ENCODE measurements around the gene INHBB.

DNA sequence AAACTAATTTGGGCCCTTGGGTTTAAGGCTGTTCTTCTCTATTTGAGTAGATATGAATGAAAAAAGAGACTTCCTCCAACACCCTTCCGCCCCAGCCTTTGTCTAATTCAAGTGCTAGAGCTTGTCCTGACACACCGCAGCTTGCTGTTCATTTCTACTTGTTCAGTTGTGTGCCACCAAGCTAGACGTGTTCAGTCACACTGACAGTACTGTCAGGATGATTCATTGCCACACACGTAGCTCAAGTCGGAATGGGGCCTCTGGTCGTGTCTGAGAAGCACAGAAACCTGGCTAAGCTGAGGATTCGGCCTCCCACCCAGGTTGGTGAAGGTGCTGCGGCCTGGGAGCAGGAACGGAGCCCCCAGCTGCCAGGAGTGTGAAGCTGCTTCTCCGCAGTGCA is 45.6 kb upstream of the INHBB start:
- TF ChIP-seq POLR2A (IDR thresholded peaks at IDR 0.05; ENCODE audit: low read depth, low read length): no peak
- TF ChIP-seq POLR2AphosphoS5 (IDR thresholded peaks at IDR 0.05; ENCODE audit: low read depth, low read length): no peak
- TF ChIP-seq TAF1 (IDR thresholded peaks at IDR 0.05; ENCODE audit: borderline replicate concordance, low read depth, low read length): no peak
